Keratinocyte (primary cell): ENCODE data around the gene MRPS12.

ENCODE experiments used
- CTCF ChIP-seq, 3 experiments: IDR thresholded peaks in 1 of 3; conservative IDR thresholded peaks in 1 of 3; optimal IDR thresholded peaks in 1 of 3; 2 replicates in 2 of 3; 3 replicates in 1 of 3; pipeline versions ENCODE3 to v1.5.1; 2011; ENCODE audit warnings: low read length in 3 of 3, mild to moderate bottlenecking in 3 of 3, moderate library complexity in 2 of 3, control low read depth in 1 of 3, inconsistent platforms in 1 of 3; ENCODE audit not compliant: insufficient read depth in 2 of 3; ENCODE audit errors: extremely low read depth in 1 of 3
- EZH2 ChIP-seq: IDR thresholded peaks from one replicate; pipeline ENCODE4 v1.6.1; 2012; ENCODE audit warnings: inconsistent platforms, mild to moderate bottlenecking, low read length, moderate library complexity

- no peak for TF ChIP-seq CTCF (optimal IDR thresholded peaks at IDR 0.05 in 1 of 3, IDR thresholded peaks at IDR 0.05 in 1 of 3, conservative IDR thresholded peaks at IDR 0.05 in 1 of 3; ENCODE audit: extremely low read depth in 1 of 3, insufficient read depth in 2 of 3, low read length in 3 of 3)
- no peak for TF ChIP-seq EZH2
These were observed 20.4 kb downstream of the MRPS12 start for GRCh38 chr19:38951187-38951586.
